ENCODE results near the gene PDE7B.
A peak's percentile ranks its signal among the peaks of the same experiment; 100 is the strongest.

PDE7B gene

DNA sequence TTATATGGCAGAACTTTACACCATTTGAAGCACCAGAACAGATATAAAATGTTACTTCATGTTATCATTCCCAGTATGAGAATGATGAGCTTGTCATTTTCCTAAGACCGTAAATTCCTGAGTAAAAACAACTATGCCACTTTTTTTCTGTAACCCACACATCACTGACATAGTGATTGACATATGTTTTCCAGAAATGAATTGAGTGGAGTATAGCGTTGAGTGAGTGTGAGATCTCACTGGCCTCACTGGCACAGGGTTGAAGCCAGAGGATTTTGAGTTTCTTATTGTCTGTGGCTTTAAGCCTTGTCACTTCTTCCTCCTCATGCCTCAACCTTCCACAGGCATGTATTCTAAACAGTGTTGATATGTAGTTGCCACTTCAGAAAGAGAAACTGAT lies 62.3 kb downstream of the PDE7B start:
- no peak for TF ChIP-seq SPI1 (IDR thresholded peaks at IDR 0.05; ENCODE audit: low read depth, low read length)
- no peak for TF ChIP-seq PAX5 (IDR thresholded peaks at IDR 0.05; ENCODE audit: insufficient read depth, low read length, severe bottlenecking)
- DNase-seq (ENCODE audit: insufficient read length, low spot score) (no peak), FAIRE-seq (no peak)

DNA sequence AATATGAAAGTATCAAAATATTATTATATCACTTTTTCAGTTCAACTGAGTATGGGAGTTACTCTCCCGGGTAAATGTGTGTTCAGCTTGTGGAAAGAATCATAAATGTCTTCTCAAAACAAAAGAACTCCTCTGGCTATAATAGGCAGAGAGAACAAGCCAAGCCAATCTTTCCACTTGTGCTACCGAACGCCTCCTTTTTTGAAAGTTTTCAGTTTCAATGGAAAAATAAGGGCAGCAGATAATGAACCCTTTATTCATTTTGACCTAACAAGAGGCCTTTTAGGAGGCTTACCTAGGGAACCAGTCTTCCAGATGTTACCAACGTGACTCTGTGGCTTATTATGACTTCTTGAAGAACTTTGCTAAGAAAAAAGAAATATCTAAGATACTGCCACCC lies 67.5 kb downstream of the PDE7B start:
- FAIRE-seq (no peak), DNase-seq (ENCODE audit: insufficient read length, low spot score) (no peak)
- TF ChIP-seq TAF1 (IDR thresholded peaks at IDR 0.05; ENCODE audit: low read depth, low read length), result no peak
- no peak for TF ChIP-seq SPI1 (IDR thresholded peaks at IDR 0.05; ENCODE audit: low read depth, low read length)
- no peak for TF ChIP-seq POLR2A (IDR thresholded peaks at IDR 0.05; ENCODE audit: low read depth, low read length)
- no peak for TF ChIP-seq POLR2AphosphoS5 (IDR thresholded peaks at IDR 0.05; ENCODE audit: low read depth, low read length)
- no peak for TF ChIP-seq PAX5 (IDR thresholded peaks at IDR 0.05; ENCODE audit: insufficient read depth, low read length, severe bottlenecking)
- no peak for TF ChIP-seq POU2F2 (IDR thresholded peaks at IDR 0.05; ENCODE audit: low read depth, low read length)

DNA sequence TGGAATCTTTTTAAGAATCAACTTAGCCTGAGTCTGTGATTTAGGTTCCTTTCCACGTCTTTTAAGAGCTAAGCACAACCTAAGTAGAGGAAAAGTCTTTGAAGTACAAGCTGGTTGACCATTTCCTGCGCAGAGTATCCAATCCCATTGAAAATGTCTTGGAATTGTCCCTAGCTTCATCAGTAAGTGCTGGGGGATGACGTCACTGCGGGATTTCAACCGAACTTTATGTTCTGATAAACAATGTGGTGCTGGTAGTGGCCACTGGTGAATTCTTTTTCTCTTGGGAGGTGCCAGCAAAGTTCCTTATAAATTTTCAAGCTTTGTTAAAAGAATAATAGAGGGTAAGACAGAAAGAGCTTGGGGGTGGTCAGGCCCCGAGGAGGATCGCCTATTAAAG lies 69.2 kb downstream of the PDE7B start:
- FAIRE-seq (no peak), DNase-seq (ENCODE audit: insufficient read length, low spot score) (no peak)
- TF ChIP-seq SPI1 (IDR thresholded peaks at IDR 0.05; ENCODE audit: low read depth, low read length) (no peak), POLR2AphosphoS5 (IDR thresholded peaks at IDR 0.05; ENCODE audit: low read depth, low read length) (no peak), POU2F2 (IDR thresholded peaks at IDR 0.05; ENCODE audit: low read depth, low read length) (no peak), PAX5 (IDR thresholded peaks at IDR 0.05; ENCODE audit: insufficient read depth, low read length, severe bottlenecking) (no peak), POLR2A (IDR thresholded peaks at IDR 0.05; ENCODE audit: low read depth, low read length) (no peak), TAF1 (IDR thresholded peaks at IDR 0.05; ENCODE audit: low read depth, low read length) (no peak)

DNA sequence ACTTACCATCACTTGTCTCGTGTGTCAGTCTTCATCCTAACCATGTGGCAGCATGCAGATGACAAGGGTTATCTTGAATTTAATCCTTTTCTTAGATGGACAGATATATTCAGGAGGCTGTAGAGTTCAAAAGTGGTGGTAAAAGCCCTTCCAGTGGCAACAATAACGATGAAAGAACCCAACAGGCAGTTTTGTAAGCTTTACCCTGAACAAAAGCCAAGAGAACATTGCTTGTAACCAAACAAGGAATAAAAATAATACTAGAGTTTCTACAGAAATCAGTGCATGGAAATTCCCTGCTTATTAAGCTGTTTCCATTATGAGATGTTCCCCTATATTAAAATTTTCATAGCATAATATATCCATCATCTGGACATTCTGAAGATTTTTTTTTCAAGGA lies 69.7 kb downstream of the PDE7B start:
- TF ChIP-seq TAF1 (IDR thresholded peaks at IDR 0.05; ENCODE audit: low read depth, low read length), result no peak
- no peak for TF ChIP-seq SPI1 (IDR thresholded peaks at IDR 0.05; ENCODE audit: low read depth, low read length)
- TF ChIP-seq POLR2AphosphoS5 (IDR thresholded peaks at IDR 0.05; ENCODE audit: low read depth, low read length), result no peak
- TF ChIP-seq PAX5 (IDR thresholded peaks at IDR 0.05; ENCODE audit: insufficient read depth, low read length, severe bottlenecking), result no peak
- no peak for TF ChIP-seq POU2F2 (IDR thresholded peaks at IDR 0.05; ENCODE audit: low read depth, low read length)
- no peak for TF ChIP-seq POLR2A (IDR thresholded peaks at IDR 0.05; ENCODE audit: low read depth, low read length)
- no peak for FAIRE-seq

DNA sequence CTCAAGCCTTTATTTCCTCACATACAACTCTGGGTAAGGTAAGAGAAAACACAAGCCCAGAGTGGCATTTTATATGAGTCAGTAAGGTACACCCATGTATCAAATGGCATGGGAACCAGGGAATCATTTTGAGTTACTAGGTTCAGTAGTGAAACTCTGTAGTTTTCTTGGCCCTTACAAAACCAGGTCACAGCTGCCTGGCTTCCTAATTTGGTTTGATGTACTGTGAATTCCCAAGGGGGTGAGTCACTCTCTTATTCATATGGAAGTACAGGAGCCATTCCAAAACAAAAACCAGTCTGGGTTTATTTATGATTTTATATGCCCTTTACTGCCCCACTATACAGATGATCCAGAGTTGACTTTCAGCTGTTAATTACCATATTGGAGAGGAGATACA lies 70.7 kb downstream of the PDE7B start:
- no peak for DNase-seq (ENCODE audit: insufficient read length, low spot score)
- TF ChIP-seq PAX5 (IDR thresholded peaks at IDR 0.05; ENCODE audit: insufficient read depth, low read length, severe bottlenecking) (peak; percentile 37), POLR2A (IDR thresholded peaks at IDR 0.05; ENCODE audit: low read depth, low read length) (no peak)
- no peak for FAIRE-seq

More for the DNA sequence above, 69.7 kb downstream of the PDE7B start:
- no peak for DNase-seq (ENCODE audit: insufficient read length, low spot score)

DNA sequence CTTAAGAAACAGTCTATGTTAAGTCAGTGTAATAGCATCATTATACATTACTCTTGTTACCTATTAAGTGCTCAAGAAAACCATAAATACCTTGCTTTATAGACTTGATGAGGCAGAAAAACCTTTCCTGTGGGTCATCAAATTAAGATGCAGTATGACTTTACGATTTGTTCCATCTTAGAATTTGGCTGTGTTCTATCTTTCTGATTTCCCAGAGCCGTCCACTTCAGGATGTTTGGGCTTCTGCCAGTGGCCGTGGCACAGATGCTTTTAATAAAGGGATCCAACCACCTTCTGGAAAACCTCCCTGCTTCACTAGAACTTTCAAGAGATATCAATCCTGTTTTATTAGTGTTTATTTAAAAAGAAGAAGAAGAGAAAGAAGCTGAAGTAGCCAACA lies 71.2 kb downstream of the PDE7B start:
- FAIRE-seq (no peak), DNase-seq (ENCODE audit: insufficient read length, low spot score) (no peak)
- TF ChIP-seq PAX5 (IDR thresholded peaks at IDR 0.05; ENCODE audit: insufficient read depth, low read length, severe bottlenecking) (no peak), POLR2A (IDR thresholded peaks at IDR 0.05; ENCODE audit: low read depth, low read length) (no peak), POU2F2 (IDR thresholded peaks at IDR 0.05; ENCODE audit: low read depth, low read length) (no peak), TAF1 (IDR thresholded peaks at IDR 0.05; ENCODE audit: low read depth, low read length) (no peak), SPI1 (IDR thresholded peaks at IDR 0.05; ENCODE audit: low read depth, low read length) (no peak), POLR2AphosphoS5 (IDR thresholded peaks at IDR 0.05; ENCODE audit: low read depth, low read length) (no peak)

DNA sequence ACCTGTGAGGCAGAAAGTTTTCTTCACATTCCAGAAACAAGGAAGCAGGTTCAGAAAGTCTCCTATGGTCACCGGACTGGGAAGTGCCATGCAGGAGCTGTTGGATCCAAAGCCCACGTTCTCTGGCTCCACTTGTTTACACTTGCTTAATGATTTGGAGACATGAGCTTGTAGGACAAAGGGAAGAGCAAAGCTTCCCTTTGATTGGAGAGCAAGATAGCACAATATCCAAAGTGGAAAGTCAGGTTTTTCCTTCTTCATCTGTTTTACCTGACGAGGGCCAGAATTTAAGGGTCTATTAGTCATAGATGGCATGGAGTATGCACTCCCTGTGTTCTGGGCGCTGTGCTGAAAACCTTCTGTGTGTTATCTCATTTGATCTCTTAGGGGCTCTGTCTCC lies 81.2 kb downstream of the PDE7B start:
- DNase-seq (ENCODE audit: insufficient read length, low spot score) (no peak), FAIRE-seq (no peak)
- TF ChIP-seq POLR2AphosphoS5 (IDR thresholded peaks at IDR 0.05; ENCODE audit: low read depth, low read length) (no peak), TAF1 (IDR thresholded peaks at IDR 0.05; ENCODE audit: low read depth, low read length) (no peak), SPI1 (IDR thresholded peaks at IDR 0.05; ENCODE audit: low read depth, low read length) (no peak)

DNA sequence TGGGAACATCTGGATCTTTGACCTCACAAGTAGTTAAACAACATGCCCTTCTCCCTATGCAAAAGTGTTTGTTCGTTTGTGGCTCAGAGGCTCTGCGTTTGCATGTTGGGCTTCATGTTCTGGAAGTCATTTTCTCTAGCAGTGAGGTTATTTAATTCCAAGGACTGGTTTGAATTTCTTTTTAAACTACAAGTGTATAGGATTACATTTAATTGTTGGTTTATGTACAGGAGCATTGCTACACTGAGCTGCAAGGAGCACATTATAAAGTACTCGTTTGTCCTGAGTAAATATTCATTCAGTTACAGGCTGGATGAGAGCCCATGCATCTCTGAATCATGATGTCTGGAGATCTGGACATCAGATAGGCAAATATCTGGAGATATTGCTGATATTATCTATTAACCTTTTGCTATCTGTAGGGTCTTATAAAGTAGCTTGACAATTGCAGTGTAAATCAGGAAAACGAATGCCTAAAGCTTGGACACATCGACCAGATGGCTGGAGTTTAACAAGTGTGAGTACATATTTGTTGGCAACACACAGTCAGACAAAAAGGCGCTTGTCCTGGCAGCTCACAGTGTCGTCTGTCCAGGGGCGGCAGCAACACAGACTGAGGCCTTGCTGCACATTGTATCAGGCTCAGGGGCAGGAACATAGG lies 84.6 kb downstream of the PDE7B start:
- DNase-seq (ENCODE audit: insufficient read length, low spot score) (no peak), FAIRE-seq (no peak)
- TF ChIP-seq POLR2A (IDR thresholded peaks at IDR 0.05; ENCODE audit: low read depth, low read length), result no peak
- no peak for TF ChIP-seq TAF1 (IDR thresholded peaks at IDR 0.05; ENCODE audit: low read depth, low read length)
- TF ChIP-seq PAX5 (IDR thresholded peaks at IDR 0.05; ENCODE audit: insufficient read depth, low read length, severe bottlenecking), result no peak
- no peak for TF ChIP-seq POU2F2 (IDR thresholded peaks at IDR 0.05; ENCODE audit: low read depth, low read length)
- no peak for TF ChIP-seq SPI1 (IDR thresholded peaks at IDR 0.05; ENCODE audit: low read depth, low read length)
- TF ChIP-seq POLR2AphosphoS5 (IDR thresholded peaks at IDR 0.05; ENCODE audit: low read depth, low read length), result no peak

DNA sequence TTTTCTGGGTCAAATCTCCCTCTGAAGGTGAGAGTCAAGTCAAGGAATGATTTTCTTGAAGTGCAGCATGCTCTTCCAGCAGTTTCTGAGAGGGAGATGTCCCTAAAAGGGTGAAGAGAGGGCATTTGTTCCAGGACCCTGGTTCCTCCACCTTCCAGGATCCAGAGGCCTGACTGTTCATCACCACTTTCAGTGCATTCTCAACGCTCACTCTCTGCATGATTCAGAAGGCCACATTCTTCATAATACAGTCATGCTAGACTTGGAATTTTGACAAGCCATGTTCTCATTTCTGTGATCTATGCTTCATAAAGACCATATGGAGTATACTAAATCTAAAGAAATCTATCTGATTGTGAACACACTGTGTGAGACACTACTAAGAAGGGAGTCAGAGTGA lies 85.1 kb downstream of the PDE7B start:
- TF ChIP-seq TAF1 (IDR thresholded peaks at IDR 0.05; ENCODE audit: low read depth, low read length) (no peak), POU2F2 (IDR thresholded peaks at IDR 0.05; ENCODE audit: low read depth, low read length) (no peak), POLR2A (IDR thresholded peaks at IDR 0.05; ENCODE audit: low read depth, low read length) (no peak), PAX5 (IDR thresholded peaks at IDR 0.05; ENCODE audit: insufficient read depth, low read length, severe bottlenecking) (no peak), SPI1 (IDR thresholded peaks at IDR 0.05; ENCODE audit: low read depth, low read length) (no peak), POLR2AphosphoS5 (IDR thresholded peaks at IDR 0.05; ENCODE audit: low read depth, low read length) (no peak)
- no peak for FAIRE-seq
- no peak for DNase-seq (ENCODE audit: insufficient read length, low spot score)

DNA sequence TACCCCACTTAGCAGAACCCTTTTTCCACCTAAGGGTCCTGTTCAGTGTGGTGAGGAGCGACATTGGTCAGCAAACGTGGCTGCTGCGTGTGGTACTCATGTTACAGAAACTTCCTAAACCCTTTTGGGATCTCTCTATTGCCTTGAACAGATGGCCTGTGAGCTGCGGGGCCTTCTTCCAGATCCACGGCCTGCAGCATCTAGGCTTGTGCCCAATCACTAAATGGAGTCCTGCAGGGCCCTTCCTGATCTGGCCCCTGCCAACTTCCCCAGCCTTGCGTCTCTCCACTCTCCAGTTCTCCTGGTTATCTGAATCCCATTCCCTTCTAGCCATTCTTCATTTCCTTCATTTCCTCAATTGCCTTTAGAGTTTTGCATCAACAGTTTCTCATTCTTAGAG lies 85.6 kb downstream of the PDE7B start:
- TF ChIP-seq PAX5 (IDR thresholded peaks at IDR 0.05; ENCODE audit: insufficient read depth, low read length, severe bottlenecking), result no peak
- TF ChIP-seq POLR2A (IDR thresholded peaks at IDR 0.05; ENCODE audit: low read depth, low read length), result no peak
- TF ChIP-seq SPI1 (IDR thresholded peaks at IDR 0.05; ENCODE audit: low read depth, low read length), result no peak
- TF ChIP-seq POU2F2 (IDR thresholded peaks at IDR 0.05; ENCODE audit: low read depth, low read length), result no peak
- no peak for TF ChIP-seq TAF1 (IDR thresholded peaks at IDR 0.05; ENCODE audit: low read depth, low read length)
- TF ChIP-seq POLR2AphosphoS5 (IDR thresholded peaks at IDR 0.05; ENCODE audit: low read depth, low read length), result no peak

More for the DNA sequence above, 85.6 kb downstream of the PDE7B start:
- FAIRE-seq, result no peak
- DNase-seq (ENCODE audit: insufficient read length, low spot score), result no peak
